ENCODE measurements around the gene DYNLRB1.
"Not testable (repeated sequence)": the region's sequence is repeated elsewhere in the genome, so short reads cannot be mapped to it uniquely, and the experiment has no call there.

DYNLRB1 gene
- total RNA-seq, result 1.3 to 1.9 reads per million in 2 experiments

DNA sequence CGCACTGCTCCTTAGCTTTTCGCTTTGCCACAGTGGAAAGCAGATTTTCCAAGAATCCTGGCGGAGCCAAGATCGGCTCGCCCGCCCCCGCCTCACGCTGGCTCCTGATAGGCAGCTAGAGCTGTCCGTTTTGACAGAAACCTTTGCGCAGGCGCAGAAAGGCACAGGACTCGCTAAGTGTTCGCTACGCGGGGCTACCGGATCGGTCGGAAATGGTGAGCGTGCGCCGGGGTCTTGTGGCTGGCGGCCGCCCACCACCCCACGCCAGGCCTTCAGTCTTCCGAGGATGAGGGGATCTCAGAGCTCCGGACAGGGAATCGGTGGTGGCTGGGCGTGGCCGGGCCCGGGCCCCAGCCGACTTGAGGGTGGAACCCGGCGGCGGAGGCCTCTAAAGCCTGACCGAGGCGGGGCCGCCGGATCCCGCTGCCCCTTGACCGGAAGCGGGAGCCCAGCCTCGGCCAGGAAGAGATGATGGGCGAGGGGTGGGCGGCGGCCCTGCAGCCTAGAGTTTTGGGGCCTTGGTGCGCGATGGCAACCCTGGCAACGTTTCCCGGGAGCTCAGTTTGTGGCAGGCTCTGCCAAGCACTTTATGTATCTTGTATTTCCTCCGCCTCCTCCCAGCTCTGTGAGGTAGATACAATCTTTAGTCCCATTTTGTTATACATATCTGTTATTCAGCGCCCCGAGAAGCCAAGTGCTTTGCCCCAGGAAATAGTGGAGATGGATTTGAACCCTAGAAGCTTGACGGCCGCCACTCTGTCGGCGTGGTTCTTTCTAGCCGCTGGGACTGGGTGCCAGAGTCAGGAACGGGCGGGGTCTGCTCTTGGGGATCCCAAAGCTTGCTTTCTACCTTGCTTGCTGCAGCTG lies at the start of gene DYNLRB1:
Gene DYNLRB1 (plus strand): TSS at position 176 of the 867 bp plus-strand sequence. CDS start 37 bp downstream, at position 213.
- peak; percentile 92 for DNase-seq (ENCODE audit: low read depth)

- no peak for DNase-seq (ENCODE audit: low read depth)
Observed at GRCh38 chr20:34468951-34469350, 47.3 kb upstream of the DYNLRB1 start.

- DNase-seq (ENCODE audit: low read depth), result no peak
Observed at GRCh38 chr20:34472246-34472925, 43.8 kb upstream of the DYNLRB1 start.

- no peak for DNase-seq (ENCODE audit: low read depth)
Observed at GRCh38 chr20:34473262-34473883, 42.8 kb upstream of the DYNLRB1 start.

GRCh38 chr20:34475979-34476736 lies 40.1 kb upstream of the DYNLRB1 start:
- DNase-seq (ENCODE audit: low read depth), result peak; percentile 1

DNA sequence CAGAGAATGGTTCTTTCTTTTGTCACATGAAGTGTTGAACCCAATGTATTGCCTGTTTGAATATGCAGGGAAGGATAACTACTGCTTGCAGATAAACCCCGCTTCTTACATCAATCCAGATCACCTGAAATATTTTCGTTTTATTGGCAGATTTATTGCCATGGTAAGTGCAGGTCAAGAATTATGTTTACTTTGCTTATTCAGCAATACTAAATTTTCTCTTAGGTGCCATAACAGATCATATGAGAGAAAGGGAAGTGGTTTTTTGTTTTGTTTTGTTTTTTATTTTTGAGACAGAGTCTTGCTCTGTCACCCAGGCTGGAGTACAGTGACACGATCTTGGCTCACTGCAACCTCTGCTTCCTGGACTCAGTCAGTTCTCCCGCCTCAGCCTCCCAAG lies 36.6 kb upstream of the DYNLRB1 start:
- no peak for DNase-seq (ENCODE audit: low read depth)

DNA sequence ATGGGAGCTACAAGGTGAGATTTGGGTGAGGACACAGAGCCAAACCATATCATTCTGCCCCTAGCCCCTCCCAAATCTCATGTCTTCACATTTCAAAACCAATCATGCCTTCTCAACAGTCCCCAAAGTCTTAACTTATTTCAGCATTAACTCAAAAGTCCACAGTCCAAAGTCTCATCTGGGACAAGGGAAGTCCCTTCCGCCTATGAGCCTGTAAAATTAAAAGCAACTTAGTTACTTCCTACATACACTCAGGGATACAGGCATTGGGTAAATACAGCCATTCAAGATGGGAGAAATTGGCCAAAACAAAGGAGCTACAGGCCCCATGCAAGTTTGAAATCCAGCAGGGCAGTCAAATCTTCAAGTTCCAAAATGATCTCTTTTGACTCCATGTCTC lies 34.1 kb upstream of the DYNLRB1 start:
- not testable (repeated sequence) for DNase-seq (ENCODE audit: low read depth)

GRCh38 chr20:34483585-34484220 lies 32.5 kb upstream of the DYNLRB1 start:
- not testable (repeated sequence) for DNase-seq (ENCODE audit: low read depth)

DNA sequence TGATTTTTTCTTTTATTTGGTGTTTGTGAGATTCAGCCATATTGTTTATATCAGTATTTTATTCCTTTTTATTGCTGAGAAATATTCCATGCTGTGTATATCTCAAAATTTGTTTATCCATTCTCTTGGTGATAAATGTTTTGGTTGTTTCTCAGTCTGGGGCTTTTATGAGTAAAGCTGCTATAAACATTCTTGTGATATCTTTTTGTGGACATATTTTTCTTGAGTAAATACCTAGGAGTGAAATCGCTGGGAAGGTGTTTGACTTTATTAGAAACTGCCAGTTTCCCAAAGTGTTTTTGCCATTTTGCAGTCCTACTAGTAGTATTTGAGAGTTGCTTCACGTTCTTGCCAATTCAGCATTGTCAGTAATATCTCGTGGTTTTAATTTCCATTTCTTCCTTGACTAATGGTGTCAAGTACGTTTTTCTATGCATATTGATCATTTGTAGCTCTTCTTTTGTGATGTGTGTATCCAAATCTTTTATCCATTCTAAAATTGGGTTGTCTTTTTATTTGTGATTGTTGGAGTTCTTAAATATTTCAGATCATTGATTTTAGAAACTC lies 31.1 kb upstream of the DYNLRB1 start:
- no peak for DNase-seq (ENCODE audit: low read depth)

DNA sequence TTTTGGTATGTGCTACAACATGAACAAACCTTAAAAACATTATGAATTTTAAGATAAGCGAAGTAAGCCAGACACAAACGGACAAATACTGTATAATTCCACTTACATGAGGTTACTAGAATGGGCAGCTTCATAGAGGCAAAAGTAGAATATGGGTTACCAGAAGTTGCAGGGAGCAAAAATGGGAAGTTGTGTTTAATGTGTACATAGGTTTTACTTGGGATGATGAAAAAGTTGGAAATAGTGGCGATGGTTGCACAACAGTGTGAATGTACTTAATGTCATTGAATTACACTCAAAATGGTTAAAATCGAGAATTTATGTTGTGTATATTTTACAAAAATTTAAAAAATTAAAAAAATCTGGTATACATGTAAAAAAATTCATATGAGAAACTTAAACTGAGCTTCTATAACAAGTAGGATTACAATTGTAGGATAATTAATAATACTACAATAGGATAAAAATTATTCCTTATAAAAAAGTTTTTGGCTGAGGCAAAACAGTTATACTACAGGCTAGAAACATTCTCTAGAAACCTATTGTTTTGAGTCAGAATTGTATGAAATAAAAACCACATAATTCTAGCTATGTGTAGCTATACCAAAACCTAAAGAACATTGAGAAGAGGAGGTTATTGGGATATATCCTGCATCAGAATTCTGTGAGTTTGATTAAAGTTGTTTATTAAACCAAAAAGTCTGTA lies 24.8 kb upstream of the DYNLRB1 start:
- DNase-seq (ENCODE audit: low read depth), result no peak

DNA sequence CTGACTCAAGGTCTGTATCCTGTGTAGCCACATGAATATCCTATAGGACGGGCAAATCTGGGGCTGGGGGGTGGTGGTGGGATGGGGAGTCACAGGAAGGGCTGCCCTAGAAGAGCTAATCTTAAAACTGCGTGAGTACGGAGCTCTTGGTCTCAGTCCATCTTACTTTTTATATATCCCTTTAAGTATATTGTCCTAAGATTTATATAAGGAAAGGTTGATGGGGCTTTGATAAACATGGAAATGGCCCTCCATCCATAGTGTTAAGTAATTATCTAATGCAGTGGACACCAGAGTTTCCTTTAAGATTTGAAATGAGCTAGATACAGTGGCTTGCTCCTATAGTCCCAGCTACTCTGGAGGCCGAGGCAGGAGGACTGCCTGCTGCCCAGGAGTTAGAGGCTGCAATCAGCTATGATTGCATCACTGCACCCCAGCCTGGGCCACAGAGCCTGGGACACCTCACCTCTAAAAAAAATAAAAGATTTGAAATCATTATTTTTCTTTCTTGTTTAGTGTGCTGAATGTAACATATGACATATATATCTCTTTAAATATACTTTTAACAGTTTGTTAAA lies 24.2 kb upstream of the DYNLRB1 start:
- no peak for DNase-seq (ENCODE audit: low read depth)

- DNase-seq (ENCODE audit: low read depth), result no peak
Observed at GRCh38 chr20:34493646-34494045, 22.6 kb upstream of the DYNLRB1 start.

- no peak for DNase-seq (ENCODE audit: low read depth)
Observed at GRCh38 chr20:34495307-34495706, 20.9 kb upstream of the DYNLRB1 start.

- no peak for DNase-seq (ENCODE audit: low read depth)
Observed at GRCh38 chr20:34495916-34496315, 20.3 kb upstream of the DYNLRB1 start.

- not testable (repeated sequence) for DNase-seq (ENCODE audit: low read depth)
Observed at GRCh38 chr20:34497596-34497995, 18.6 kb upstream of the DYNLRB1 start.

GRCh38 chr20:34500823-34501222 lies 15.4 kb upstream of the DYNLRB1 start:
- no peak for DNase-seq (ENCODE audit: low read depth)

DNA sequence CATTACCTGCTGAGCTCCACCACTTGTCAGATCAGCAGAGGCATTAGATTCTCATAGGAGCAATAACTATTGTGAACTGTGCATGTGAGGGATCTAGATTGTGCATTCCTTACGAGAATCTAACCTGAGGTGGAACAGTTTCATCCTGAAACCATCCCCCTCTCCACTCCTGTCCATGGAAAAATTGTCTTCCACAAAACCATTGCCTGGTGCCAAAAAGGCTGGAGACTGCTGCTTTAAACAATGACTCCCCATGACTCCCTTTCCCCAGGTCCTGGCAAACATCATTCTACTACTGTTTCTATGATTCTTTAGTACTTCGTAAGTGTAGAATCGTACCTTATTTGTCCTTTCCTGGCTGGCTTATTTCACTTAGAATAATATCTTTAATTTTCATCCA lies 9.7 kb upstream of the DYNLRB1 start:
- DNase-seq (ENCODE audit: low read depth), result no peak

GRCh38 chr20:34507702-34508413 lies 8.4 kb upstream of the DYNLRB1 start:
- no peak for DNase-seq (ENCODE audit: low read depth)

- no peak for DNase-seq (ENCODE audit: low read depth)
Observed at GRCh38 chr20:34510575-34510974, 5.6 kb upstream of the DYNLRB1 start.

Data from T follicular helper cell (primary cell).